ENCODE results near the gene FRY.
A peak's percentile ranks its signal among the peaks of the same experiment; 100 is the strongest.

The FRY gene

GRCh38 chr13:32075170-32075851 lies 43.7 kb downstream of the FRY start:
- no peak for TF ChIP-seq POLR2AphosphoS5 (IDR thresholded peaks at IDR 0.05; ENCODE audit: low read depth)
- TF ChIP-seq, protein P1, sequence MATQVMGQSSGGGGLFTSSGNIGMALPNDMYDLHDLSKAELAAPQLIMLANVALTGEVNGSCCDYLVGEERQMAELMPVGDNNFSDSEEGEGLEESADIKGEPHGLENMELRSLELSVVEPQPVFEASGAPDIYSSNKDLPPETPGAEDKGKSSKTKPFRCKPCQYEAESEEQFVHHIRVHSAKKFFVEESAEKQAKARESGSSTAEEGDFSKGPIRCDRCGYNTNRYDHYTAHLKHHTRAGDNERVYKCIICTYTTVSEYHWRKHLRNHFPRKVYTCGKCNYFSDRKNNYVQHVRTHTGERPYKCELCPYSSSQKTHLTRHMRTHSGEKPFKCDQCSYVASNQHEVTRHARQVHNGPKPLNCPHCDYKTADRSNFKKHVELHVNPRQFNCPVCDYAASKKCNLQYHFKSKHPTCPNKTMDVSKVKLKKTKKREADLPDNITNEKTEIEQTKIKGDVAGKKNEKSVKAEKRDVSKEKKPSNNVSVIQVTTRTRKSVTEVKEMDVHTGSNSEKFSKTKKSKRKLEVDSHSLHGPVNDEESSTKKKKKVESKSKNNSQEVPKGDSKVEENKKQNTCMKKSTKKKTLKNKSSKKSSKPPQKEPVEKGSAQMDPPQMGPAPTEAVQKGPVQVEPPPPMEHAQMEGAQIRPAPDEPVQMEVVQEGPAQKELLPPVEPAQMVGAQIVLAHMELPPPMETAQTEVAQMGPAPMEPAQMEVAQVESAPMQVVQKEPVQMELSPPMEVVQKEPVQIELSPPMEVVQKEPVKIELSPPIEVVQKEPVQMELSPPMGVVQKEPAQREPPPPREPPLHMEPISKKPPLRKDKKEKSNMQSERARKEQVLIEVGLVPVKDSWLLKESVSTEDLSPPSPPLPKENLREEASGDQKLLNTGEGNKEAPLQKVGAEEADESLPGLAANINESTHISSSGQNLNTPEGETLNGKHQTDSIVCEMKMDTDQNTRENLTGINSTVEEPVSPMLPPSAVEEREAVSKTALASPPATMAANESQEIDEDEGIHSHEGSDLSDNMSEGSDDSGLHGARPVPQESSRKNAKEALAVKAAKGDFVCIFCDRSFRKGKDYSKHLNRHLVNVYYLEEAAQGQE (IDR thresholded peaks at IDR 0.05; ENCODE audit: insufficient replicate concordance, low read depth), result no peak
- no peak for TF ChIP-seq CTCF (IDR thresholded peaks at IDR 0.05; ENCODE audit: insufficient read depth, low read length)
- no peak for TF ChIP-seq SPI1 (IDR thresholded peaks at IDR 0.05; ENCODE audit: borderline replicate concordance, low read depth)
- no peak for TF ChIP-seq GABPA (IDR thresholded peaks at IDR 0.05; ENCODE audit: low read depth)
- peak overlapping the region; percentile 44; the same call in 1 of the 2 replicates for H3K27ac ChIP-seq (replicated peaks)
- peak in 1 of 2 experiments; percentile 30 for DNase-seq (ENCODE audit: low read depth in 1 of 2, low spot score in 1 of 2)
- no peaks in the 10 kb centered on the region for H3K27me3 ChIP-seq (ENCODE audit: insufficient read depth, poor library complexity, severe bottlenecking)
- H3K4me3 ChIP-seq (replicated peaks; ENCODE audit: insufficient read depth, low read length), result no peak overlapping the region

GRCh38 chr13:32079587-32079986 lies 48.0 kb downstream of the FRY start:
- H3K27ac ChIP-seq (replicated peaks), result no peak overlapping the region; the same call in 1 of the 2 replicates
- H3K4me3 ChIP-seq (replicated peaks; ENCODE audit: insufficient read depth, low read length), result no peak overlapping the region
- no peaks in the 10 kb centered on the region for H3K27me3 ChIP-seq (ENCODE audit: insufficient read depth, poor library complexity, severe bottlenecking)
- no peak for DNase-seq (ENCODE audit: low read depth in 1 of 2, low spot score in 1 of 2)
- TF ChIP-seq, protein P1 (IDR thresholded peaks at IDR 0.05; ENCODE audit: insufficient replicate concordance, low read depth), result no peak
- no peak for TF ChIP-seq POLR2AphosphoS5 (IDR thresholded peaks at IDR 0.05; ENCODE audit: low read depth)
- TF ChIP-seq CTCF (IDR thresholded peaks at IDR 0.05; ENCODE audit: insufficient read depth, low read length), result no peak
- TF ChIP-seq GABPA (IDR thresholded peaks at IDR 0.05; ENCODE audit: low read depth), result no peak
- no peak for TF ChIP-seq SPI1 (IDR thresholded peaks at IDR 0.05; ENCODE audit: borderline replicate concordance, low read depth)

- no peaks in the 10 kb centered on the region for H3K27me3 ChIP-seq (ENCODE audit: insufficient read depth, poor library complexity, severe bottlenecking)
- peak overlapping the region; percentile 21 for H3K27ac ChIP-seq (replicated peaks)
- TF ChIP-seq SPI1 (IDR thresholded peaks at IDR 0.05; ENCODE audit: borderline replicate concordance, low read depth) (no peak), GABPA (IDR thresholded peaks at IDR 0.05; ENCODE audit: low read depth) (no peak), POLR2AphosphoS5 (IDR thresholded peaks at IDR 0.05; ENCODE audit: low read depth) (no peak), CTCF (IDR thresholded peaks at IDR 0.05; ENCODE audit: insufficient read depth, low read length) (no peak)
- TF ChIP-seq, protein P1 (IDR thresholded peaks at IDR 0.05; ENCODE audit: insufficient replicate concordance, low read depth), result no peak
- DNase-seq (ENCODE audit: low read depth in 1 of 2, low spot score in 1 of 2), result no peak
- H3K4me3 ChIP-seq (replicated peaks; ENCODE audit: insufficient read depth, low read length), result no peak overlapping the region
Measured at GRCh38 chr13:32080328-32080744, 48.8 kb downstream of the FRY start.

Measured in HL-60 (cell line).